ENCODE results near the gene C16orf46. TPM values are rescaled to one million over a fixed set of nuclear protein-coding genes. Genes with fewer than 3 reads are reported as not detected.

Gene C16orf46
- total RNA-seq, 3 donors from 2014 or later = 0.64 to 4.3 (median 3.4) TPM

- no peak overlapping the region for H3K27ac ChIP-seq
- no peaks in the 10 kb centered on the region for H3K9me3 ChIP-seq
- H3K4me3 ChIP-seq = no peak overlapping the region
- TF ChIP-seq CTCF (IDR thresholded peaks at IDR 0.05) (no peak), POLR2A (IDR thresholded peaks at IDR 0.05) (no peak), POLR2AphosphoS5 (IDR thresholded peaks at IDR 0.05) (no peak)
- no peaks in the 10 kb centered on the region for H3K4me1 ChIP-seq
- intact Hi-C loops (cut with DNase I; ENCODE audit: low total_unique reads) = no loop called here
- no peaks in the 10 kb centered on the region for H3K36me3 ChIP-seq
- no peak for DNase-seq (ENCODE audit: low spot score in 2 of 2)
- H3K27me3 ChIP-seq = no peaks in the 10 kb centered on the region
Observed at GRCh38 chr16:81060576-81061306, 16.3 kb downstream of the C16orf46 start.

GRCh38 chr16:81053761-81054160 is 23.3 kb downstream of the C16orf46 start:
- DNase-seq (ENCODE audit: low spot score in 2 of 2) = no peak
- Histone ChIP-seq H3K4me3 (no peak overlapping the region), H3K27ac (no peak overlapping the region), H3K36me3 (no peaks in the 10 kb centered on the region), H3K4me1 (no peaks in the 10 kb centered on the region), H3K27me3 (no peaks in the 10 kb centered on the region), H3K9me3 (peaks cover 0 to 9% of the 10 kb centered on the region in 2 donors)
- TF ChIP-seq CTCF (IDR thresholded peaks at IDR 0.05) = no peak
- intact Hi-C loops (cut with DNase I; ENCODE audit: low total_unique reads) = loop anchor here (2.0 kb wide), 1 partner anchor 33 kb away; no protein-coding TSS in a partner anchor

- Histone ChIP-seq H3K4me1 (no peaks in the 10 kb centered on the region), H3K36me3 (no peaks in the 10 kb centered on the region), H3K27me3 (no peaks in the 10 kb centered on the region), H3K9me3 (no peaks in the 10 kb centered on the region), H3K27ac (no peak overlapping the region), H3K4me3 (no peak overlapping the region)
- DNase-seq (ENCODE audit: low spot score in 2 of 2) = no peak
- intact Hi-C loops (cut with DNase I; ENCODE audit: low total_unique reads) = no loop called here
- no peak for TF ChIP-seq POLR2A (IDR thresholded peaks at IDR 0.05)
- no peak for TF ChIP-seq POLR2AphosphoS5 (IDR thresholded peaks at IDR 0.05)
- no peak for TF ChIP-seq CTCF (IDR thresholded peaks at IDR 0.05)
Observed at GRCh38 chr16:81042821-81043220, 34.2 kb downstream of the C16orf46 start.

GRCh38 chr16:81041696-81042095 is 35.3 kb downstream of the C16orf46 start:
- Histone ChIP-seq H3K27me3 (no peaks in the 10 kb centered on the region), H3K4me1 (no peaks in the 10 kb centered on the region), H3K27ac (no peak overlapping the region), H3K36me3 (no peaks in the 10 kb centered on the region), H3K4me3 (no peak overlapping the region), H3K9me3 (no peaks in the 10 kb centered on the region)
- intact Hi-C loops (cut with DNase I; ENCODE audit: low total_unique reads) = no loop called here
- TF ChIP-seq POLR2AphosphoS5 (IDR thresholded peaks at IDR 0.05) = no peak
- no peak for TF ChIP-seq CTCF (IDR thresholded peaks at IDR 0.05)
- TF ChIP-seq POLR2A (IDR thresholded peaks at IDR 0.05) = no peak
- DNase-seq (ENCODE audit: low spot score in 2 of 2) = no peak

GRCh38 chr16:81040842-81041241 is 36.2 kb downstream of the C16orf46 start:
- Histone ChIP-seq H3K27ac (no peak overlapping the region), H3K9me3 (no peaks in the 10 kb centered on the region), H3K4me3 (no peak overlapping the region), H3K36me3 (no peaks in the 10 kb centered on the region), H3K4me1 (no peaks in the 10 kb centered on the region), H3K27me3 (no peaks in the 10 kb centered on the region)
- TF ChIP-seq CTCF (IDR thresholded peaks at IDR 0.05) (no peak), POLR2A (IDR thresholded peaks at IDR 0.05) (no peak), POLR2AphosphoS5 (IDR thresholded peaks at IDR 0.05) (no peak)
- no peak for DNase-seq (ENCODE audit: low spot score in 2 of 2)
- intact Hi-C loops (cut with DNase I; ENCODE audit: low total_unique reads) = no loop called here

All from breast epithelium (tissue), 4 donors.